GM18520 (cell line): ENCODE measurements around the gene DYRK4.
A peak's percentile ranks its signal among the peaks of the same experiment; 100 is the strongest.

Experiments used
- ATAC-seq: cut with Tn5 transposase; IDR thresholded peaks from one replicate; pipeline ENCODE4 v1.9.1; 2021; ENCODE audit not compliant: unreplicated experiment

DYRK4 gene

GRCh38 chr12:4563336-4563735 is 1.3 kb downstream of the DYRK4 start:
- no peak for ATAC-seq

- no peak for ATAC-seq
These were observed 2.8 kb downstream of the DYRK4 start for GRCh38 chr12:4564818-4565217.

GRCh38 chr12:4566474-4566873 is 4.5 kb downstream of the DYRK4 start:
- ATAC-seq = no peak

- ATAC-seq = no peak
These were observed 5.3 kb downstream of the DYRK4 start for GRCh38 chr12:4567073-4567881.

GRCh38 chr12:4569261-4569660 is 7.3 kb downstream of the DYRK4 start:
- ATAC-seq = no peak

GRCh38 chr12:4572680-4573079 is 10.7 kb downstream of the DYRK4 start:
- ATAC-seq = no peak

- ATAC-seq = no peak
These were observed 17.5 kb downstream of the DYRK4 start for GRCh38 chr12:4579305-4580102.

- ATAC-seq = no peak
These were observed 18.3 kb downstream of the DYRK4 start for GRCh38 chr12:4580281-4580688.

GRCh38 chr12:4584281-4584680 is 22.3 kb downstream of the DYRK4 start:
- no peak for ATAC-seq

- no peak for ATAC-seq
These were observed 22.9 kb downstream of the DYRK4 start for GRCh38 chr12:4584896-4585295.

- no peak for ATAC-seq
These were observed 24.5 kb downstream of the DYRK4 start for GRCh38 chr12:4586500-4586899.

GRCh38 chr12:4587108-4587507 is 25.1 kb downstream of the DYRK4 start:
- no peak for ATAC-seq

GRCh38 chr12:4588916-4589315 is 26.9 kb downstream of the DYRK4 start:
- no peak for ATAC-seq

GRCh38 chr12:4589941-4590340 is 27.9 kb downstream of the DYRK4 start:
- no peak for ATAC-seq

GRCh38 chr12:4591180-4591687 is 29.2 kb downstream of the DYRK4 start:
- no peak for ATAC-seq

GRCh38 chr12:4595881-4596280 is 33.9 kb downstream of the DYRK4 start:
- ATAC-seq = no peak

GRCh38 chr12:4603421-4603820 is 41.4 kb downstream of the DYRK4 start:
- ATAC-seq = no peak

GRCh38 chr12:4603946-4604345 is 41.9 kb downstream of the DYRK4 start:
- no peak for ATAC-seq

GRCh38 chr12:4604684-4605193 is 42.7 kb downstream of the DYRK4 start:
- ATAC-seq = peak; percentile 75

GRCh38 chr12:4607056-4607455 is 45.0 kb downstream of the DYRK4 start:
- no peak for ATAC-seq

- ATAC-seq = no peak
These were observed 47.1 kb downstream of the DYRK4 start for GRCh38 chr12:4609071-4609470.

- no peak for ATAC-seq
These were observed 48.5 kb downstream of the DYRK4 start for GRCh38 chr12:4610481-4610880.
